Hepatocyte (in vitro differentiated cells): ENCODE results near the gene NPY4R.
"Not testable (repeated sequence)": the region's sequence is repeated elsewhere in the genome, so short reads cannot be mapped to it uniquely, and the experiment has no call there.

ENCODE experiments used
- CTCF ChIP-seq: fragments of 200-600 bp; sonication (generic); IDR thresholded peaks from 2 replicates; pipeline ENCODE4 v1.5.1; 2016; ENCODE audit warnings: antibody characterized with exemption, mild to moderate bottlenecking; ENCODE audit not compliant: poor library complexity
- EZH2 ChIP-seq: fragments of 200-600 bp; sonication (generic); IDR thresholded peaks from 2 replicates; pipeline ENCODE4 v1.6.1; 2016; ENCODE audit warnings: antibody characterized with exemption, mild to moderate bottlenecking, borderline replicate concordance
- EZH2phosphoT487 ChIP-seq: fragments of 200-600 bp; sonication (generic); IDR thresholded peaks from one replicate; pipeline ENCODE4 v1.6.1; 2018; ENCODE audit warnings: antibody characterized with exemption, mild to moderate bottlenecking, low read depth, moderate library complexity; ENCODE audit not compliant: unreplicated experiment, severe bottlenecking

- TF ChIP-seq EZH2, CTCF, EZH2phosphoT487: not testable (repeated sequence)
Measured at GRCh38 chr10:46442706-46443275, 23.0 kb downstream of the NPY4R start.
